ENCODE data around the gene CDH13. TPM values are rescaled to one million over a fixed set of nuclear protein-coding genes. Genes with fewer than 3 reads are reported as not detected.

CDH13 gene
- total RNA-seq, 1 donor = 102 TPM

- H3K27ac ChIP-seq (ENCODE audit: low read depth, low read length) = no peak overlapping the region
- peak; percentile 44 for DNase-seq (ENCODE audit: insufficient read length, low spot score, missing footprints)
- no peaks in the 10 kb centered on the region for H3K79me2 ChIP-seq (ENCODE audit: insufficient read depth, low read length)
- no peaks in the 10 kb centered on the region for H3K4me1 ChIP-seq (ENCODE audit: insufficient read depth, low read length)
- no peak for TF ChIP-seq CTCF (IDR thresholded peaks at IDR 0.05; ENCODE audit: extremely low read depth, low read depth, low read length)
- no peak overlapping the region for H3K4me3 ChIP-seq (ENCODE audit: insufficient read depth, low read length)
- no peaks in the 10 kb centered on the region for H3K27me3 ChIP-seq (ENCODE audit: insufficient read depth, low read length)
- H4K20me1 ChIP-seq (ENCODE audit: insufficient read depth, low read length) = no peaks in the 10 kb centered on the region
- H3K4me2 ChIP-seq (ENCODE audit: insufficient read depth, low read length) = no peak overlapping the region
- H3K36me3 ChIP-seq (ENCODE audit: insufficient read depth, low read length) = no peaks in the 10 kb centered on the region
- no peak overlapping the region for H2AFZ ChIP-seq (ENCODE audit: low read length)
- H3K9me3 ChIP-seq (ENCODE audit: low read depth, low read length) = no peaks in the 10 kb centered on the region
Observed at GRCh38 chr16:83258366-83258928, 631.7 kb downstream of the CDH13 start.

GRCh38 chr16:83266848-83267553 is 640.2 kb downstream of the CDH13 start:
- TF ChIP-seq CTCF (IDR thresholded peaks at IDR 0.05; ENCODE audit: extremely low read depth, low read depth, low read length) = no peak

DNA sequence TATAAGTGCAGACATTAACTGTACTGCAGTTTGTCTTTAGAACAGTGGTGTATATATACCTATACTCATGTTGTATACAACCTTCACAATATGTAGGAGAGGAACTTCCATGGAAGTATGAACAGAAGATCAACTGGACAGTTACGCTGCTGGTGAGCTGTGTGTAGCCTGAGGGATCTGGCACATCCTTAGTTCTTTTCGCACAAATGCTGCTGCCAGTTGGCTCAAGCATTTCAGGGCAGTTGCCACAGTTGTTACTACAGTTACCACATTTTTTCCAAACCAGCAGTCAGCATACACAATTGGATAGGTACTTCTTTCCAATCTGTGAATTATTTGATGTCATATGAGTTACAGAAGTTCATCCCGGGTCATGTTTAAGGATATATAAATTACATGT is 641.4 kb downstream of the CDH13 start:
- Histone ChIP-seq H3K27me3 (ENCODE audit: insufficient read depth, low read length) (no peaks in the 10 kb centered on the region), H3K36me3 (ENCODE audit: insufficient read depth, low read length) (no peaks in the 10 kb centered on the region), H3K4me3 (ENCODE audit: insufficient read depth, low read length) (no peak overlapping the region), H3K4me2 (ENCODE audit: insufficient read depth, low read length) (no peak overlapping the region), H4K20me1 (ENCODE audit: insufficient read depth, low read length) (no peaks in the 10 kb centered on the region), H2AFZ (ENCODE audit: low read length) (no peak overlapping the region), H3K27ac (ENCODE audit: low read depth, low read length) (no peak overlapping the region), H3K79me2 (ENCODE audit: insufficient read depth, low read length) (no peaks in the 10 kb centered on the region), H3K9me3 (ENCODE audit: low read depth, low read length) (no peaks in the 10 kb centered on the region), H3K4me1 (ENCODE audit: insufficient read depth, low read length) (no peaks in the 10 kb centered on the region)
- no peak for DNase-seq (ENCODE audit: insufficient read length, low spot score, missing footprints)
- TF ChIP-seq CTCF (IDR thresholded peaks at IDR 0.05; ENCODE audit: extremely low read depth, low read depth, low read length) = no peak

More at GRCh38 chr16:83266848-83267553, 640.2 kb downstream of the CDH13 start:
- H3K79me2 ChIP-seq (ENCODE audit: insufficient read depth, low read length) = no peaks in the 10 kb centered on the region
- H2AFZ ChIP-seq (ENCODE audit: low read length) = no peak overlapping the region
- H3K4me1 ChIP-seq (ENCODE audit: insufficient read depth, low read length) = no peaks in the 10 kb centered on the region
- no peak overlapping the region for H3K4me2 ChIP-seq (ENCODE audit: insufficient read depth, low read length)
- no peak overlapping the region for H3K27ac ChIP-seq (ENCODE audit: low read depth, low read length)
- no peaks in the 10 kb centered on the region for H4K20me1 ChIP-seq (ENCODE audit: insufficient read depth, low read length)
- no peaks in the 10 kb centered on the region for H3K27me3 ChIP-seq (ENCODE audit: insufficient read depth, low read length)
- H3K9me3 ChIP-seq (ENCODE audit: low read depth, low read length) = no peaks in the 10 kb centered on the region
- no peak overlapping the region for H3K4me3 ChIP-seq (ENCODE audit: insufficient read depth, low read length)
- no peaks in the 10 kb centered on the region for H3K36me3 ChIP-seq (ENCODE audit: insufficient read depth, low read length)
- DNase-seq (ENCODE audit: insufficient read length, low spot score, missing footprints) = no peak

DNA sequence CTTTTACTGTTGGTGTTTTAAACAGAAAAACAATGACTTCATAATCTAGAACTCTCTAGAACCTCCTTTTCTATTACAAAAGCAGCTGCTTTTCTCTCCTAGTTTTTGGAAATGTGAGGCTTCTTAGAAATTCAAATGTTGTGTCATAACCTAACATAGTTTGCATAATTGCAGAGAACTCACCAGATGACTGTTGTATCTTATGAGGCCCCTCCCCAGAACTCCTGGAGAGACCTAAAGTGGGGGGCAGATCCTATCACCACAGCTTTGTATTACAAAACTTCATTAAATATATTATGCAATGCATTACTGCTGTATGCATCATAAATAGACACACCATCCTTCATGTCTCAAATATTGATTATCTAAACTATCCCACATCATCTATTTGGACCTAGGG is 642.3 kb downstream of the CDH13 start:
- H2AFZ ChIP-seq (ENCODE audit: low read length) = no peak overlapping the region
- TF ChIP-seq CTCF (IDR thresholded peaks at IDR 0.05; ENCODE audit: extremely low read depth, low read depth, low read length) = no peak

More for the DNA sequence above, 642.3 kb downstream of the CDH13 start:
- no peaks in the 10 kb centered on the region for H3K36me3 ChIP-seq (ENCODE audit: insufficient read depth, low read length)
- H3K4me3 ChIP-seq (ENCODE audit: insufficient read depth, low read length) = no peak overlapping the region
- no peaks in the 10 kb centered on the region for H3K79me2 ChIP-seq (ENCODE audit: insufficient read depth, low read length)
- H4K20me1 ChIP-seq (ENCODE audit: insufficient read depth, low read length) = no peaks in the 10 kb centered on the region
- no peaks in the 10 kb centered on the region for H3K27me3 ChIP-seq (ENCODE audit: insufficient read depth, low read length)
- H3K4me1 ChIP-seq (ENCODE audit: insufficient read depth, low read length) = no peaks in the 10 kb centered on the region
- no peaks in the 10 kb centered on the region for H3K9me3 ChIP-seq (ENCODE audit: low read depth, low read length)
- no peak for DNase-seq (ENCODE audit: insufficient read length, low spot score, missing footprints)
- H3K27ac ChIP-seq (ENCODE audit: low read depth, low read length) = no peak overlapping the region
- H3K4me2 ChIP-seq (ENCODE audit: insufficient read depth, low read length) = no peak overlapping the region
